Astrocyte of the cerebellum (primary cell): ENCODE results near the gene MRPS6.

Experiments
- DNase-seq: peaks from one replicate; pipeline ENCODE4 v3.0.0-alpha.2; 2011; ENCODE audit warnings: low read depth
- H3K4me3 ChIP-seq: 2 replicates; pipeline ENCODE4 v1.5.1; 2011; ENCODE audit warnings: mild to moderate bottlenecking, low read depth, low read length, moderate library complexity
- CTCF ChIP-seq: IDR thresholded peaks from 2 replicates; pipeline ENCODE4 v1.5.1; 2012; ENCODE audit warnings: low read length, low read depth, moderate library complexity, mild to moderate bottlenecking; ENCODE audit errors: missing control alignments
- in situ Hi-C: cut with HindIII; loops from 2 replicates; pipeline ENCODE4 v1.10.0; 2017; ENCODE audit warnings: low sequenced_read_pairs

MRPS6 gene

GRCh38 chr21:34179204-34179935 is 106.0 kb downstream of the MRPS6 start:
- in situ Hi-C loops = no loop called here
- TF ChIP-seq CTCF = no peak
- no peak overlapping the region for H3K4me3 ChIP-seq
- DNase-seq = no peak

GRCh38 chr21:34180407-34180806 is 107.0 kb downstream of the MRPS6 start:
- DNase-seq = no peak
- in situ Hi-C loops = no loop called here
- no peak for TF ChIP-seq CTCF

GRCh38 chr21:34180826-34181359 is 107.5 kb downstream of the MRPS6 start:
- H3K4me3 ChIP-seq = no peak overlapping the region
- in situ Hi-C loops = no loop called here
- no peak for TF ChIP-seq CTCF
- DNase-seq = no peak

More at GRCh38 chr21:34180407-34180806, 107.0 kb downstream of the MRPS6 start:
- no peak overlapping the region for H3K4me3 ChIP-seq

- H3K4me3 ChIP-seq = no peak overlapping the region
- in situ Hi-C loops = no loop called here
- no peak for TF ChIP-seq CTCF
- no peak for DNase-seq
These were observed 108.2 kb downstream of the MRPS6 start for GRCh38 chr21:34181431-34182039.

GRCh38 chr21:34182436-34182835 is 109.1 kb downstream of the MRPS6 start:
- no peak for TF ChIP-seq CTCF
- in situ Hi-C loops = no loop called here
- H3K4me3 ChIP-seq = no peak overlapping the region
- no peak for DNase-seq

GRCh38 chr21:34183331-34183928 is 110.1 kb downstream of the MRPS6 start:
- in situ Hi-C loops = no loop called here
- no peak for DNase-seq
- H3K4me3 ChIP-seq = no peak overlapping the region
- TF ChIP-seq CTCF = no peak
